HepG2 (cell line): ENCODE results near the gene LYRM1.

Experiments
- CREM ChIP-seq, 2 experiments: sonication (generic) in 1 of 2; formaldehyde crosslinking in 1 of 2; IDR thresholded peaks; 2 replicates each; pipeline versions ENCODE4 v1.4.0 to v1.6.1; 2016 to 2020; ENCODE audit warnings: antibody characterized with exemption in 1 of 2, mild to moderate bottlenecking in 1 of 2, missing genetic modification reagents in 1 of 2
- CTCF ChIP-seq: sonication (generic); formaldehyde crosslinking; IDR thresholded peaks from 2 replicates; pipeline ENCODE4 v1.5.0; 2020; ENCODE audit warnings: mild to moderate bottlenecking, missing genetic modification reagents, moderate library complexity
- HMG20A ChIP-seq: IDR thresholded peaks from 2 replicates; pipeline ENCODE4 v1.6.1; 2016; ENCODE audit warnings: borderline replicate concordance
- NPAS2 ChIP-seq: sonication (generic); formaldehyde crosslinking; IDR thresholded peaks from 2 replicates; pipeline ENCODE4 v1.8.0; 2022; ENCODE audit warnings: mild to moderate bottlenecking, missing genetic modification reagents, borderline replicate concordance
- TAF1 ChIP-seq: sonication (generic); formaldehyde crosslinking; IDR thresholded peaks from 2 replicates; pipeline ENCODE4 v1.4.0; 2020; ENCODE audit warnings: missing genetic modification reagents
- TF ChIP-seq, protein P1 (sequence below): sonication (generic); formaldehyde crosslinking; IDR thresholded peaks from 2 replicates; pipeline ENCODE4 v1.4.0; 2020; ENCODE audit warnings: low read depth, mild to moderate bottlenecking, missing genetic modification reagents

- TF ChIP-seq NPAS2 (no peak), HMG20A (CRISPR knock-in tag) (no peak), CTCF (CRISPR knock-in tag) (no peak), CREM (IDR thresholded peaks at IDR 0.05) (no peak), CREM (CRISPR knock-in tag; IDR thresholded peaks at IDR 0.05) (no peak), TAF1 (CRISPR knock-in tag) (no peak; the same call in 1 of the 2 replicates)
- TF ChIP-seq, protein P1, sequence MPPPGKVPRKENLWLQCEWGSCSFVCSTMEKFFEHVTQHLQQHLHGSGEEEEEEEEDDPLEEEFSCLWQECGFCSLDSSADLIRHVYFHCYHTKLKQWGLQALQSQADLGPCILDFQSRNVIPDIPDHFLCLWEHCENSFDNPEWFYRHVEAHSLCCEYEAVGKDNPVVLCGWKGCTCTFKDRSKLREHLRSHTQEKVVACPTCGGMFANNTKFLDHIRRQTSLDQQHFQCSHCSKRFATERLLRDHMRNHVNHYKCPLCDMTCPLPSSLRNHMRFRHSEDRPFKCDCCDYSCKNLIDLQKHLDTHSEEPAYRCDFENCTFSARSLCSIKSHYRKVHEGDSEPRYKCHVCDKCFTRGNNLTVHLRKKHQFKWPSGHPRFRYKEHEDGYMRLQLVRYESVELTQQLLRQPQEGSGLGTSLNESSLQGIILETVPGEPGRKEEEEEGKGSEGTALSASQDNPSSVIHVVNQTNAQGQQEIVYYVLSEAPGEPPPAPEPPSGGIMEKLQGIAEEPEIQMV (CRISPR knock-in tag), result no peak
Measured at GRCh38 chr16:20901068-20901435, 481 bp downstream of the LYRM1 start.
